Fibroblast of mammary gland (primary cell): ENCODE data around the gene POLR3K.
"Not testable (repeated sequence)": the region's sequence is repeated elsewhere in the genome, so short reads cannot be mapped to it uniquely, and the experiment has no call there.

Source experiments
- DNase-seq: peaks from one replicate; pipeline ENCODE4 v3.0.0-alpha.2; 2010; ENCODE audit warnings: low read depth
- H3K4me3 ChIP-seq: 2 replicates; pipeline ENCODE4 v1.5.1; 2011; ENCODE audit warnings: low read depth, mild to moderate bottlenecking, low read length, moderate library complexity; ENCODE audit not compliant: control insufficient read depth
- TF ChIP-seq, protein P1 (sequence below): conservative IDR thresholded peaks from 2 replicates; pipeline ENCODE4 v1.5.1; 2011; ENCODE audit warnings: low read depth, low read length, inconsistent platforms; ENCODE audit not compliant: control insufficient read depth, insufficient read depth

Gene POLR3K

DNA sequence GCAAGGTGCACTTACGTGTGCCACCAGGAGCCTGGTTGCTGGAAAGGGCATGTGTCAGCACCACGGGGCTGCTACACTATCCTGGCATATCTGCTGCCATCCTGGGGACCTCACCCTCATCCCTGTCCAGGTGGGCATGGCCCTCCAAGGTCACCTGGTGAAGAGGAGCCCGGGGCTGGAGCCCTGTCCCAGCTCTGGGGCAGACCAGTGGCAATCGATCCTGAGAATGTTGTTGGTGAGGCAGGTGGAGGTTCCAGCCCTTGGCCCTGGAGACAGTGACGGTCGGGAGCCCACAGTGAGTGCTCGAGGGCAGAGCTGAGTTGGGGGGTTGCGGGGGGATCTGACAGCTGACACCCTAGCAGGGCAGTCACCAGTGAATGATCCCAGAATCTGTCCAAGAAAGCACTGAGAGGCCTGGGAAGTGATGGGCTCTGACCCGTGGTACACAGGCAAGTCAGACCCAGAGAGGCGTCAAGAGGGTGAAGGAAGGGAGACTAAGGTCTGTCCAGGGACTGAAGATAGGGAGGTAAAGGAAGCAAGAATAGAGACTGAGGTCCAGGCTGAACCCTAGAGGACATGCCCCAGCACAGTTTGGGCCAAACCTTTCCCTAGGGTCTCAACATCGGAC lies 17.6 kb downstream of the POLR3K start:
- TF ChIP-seq, protein P1, sequence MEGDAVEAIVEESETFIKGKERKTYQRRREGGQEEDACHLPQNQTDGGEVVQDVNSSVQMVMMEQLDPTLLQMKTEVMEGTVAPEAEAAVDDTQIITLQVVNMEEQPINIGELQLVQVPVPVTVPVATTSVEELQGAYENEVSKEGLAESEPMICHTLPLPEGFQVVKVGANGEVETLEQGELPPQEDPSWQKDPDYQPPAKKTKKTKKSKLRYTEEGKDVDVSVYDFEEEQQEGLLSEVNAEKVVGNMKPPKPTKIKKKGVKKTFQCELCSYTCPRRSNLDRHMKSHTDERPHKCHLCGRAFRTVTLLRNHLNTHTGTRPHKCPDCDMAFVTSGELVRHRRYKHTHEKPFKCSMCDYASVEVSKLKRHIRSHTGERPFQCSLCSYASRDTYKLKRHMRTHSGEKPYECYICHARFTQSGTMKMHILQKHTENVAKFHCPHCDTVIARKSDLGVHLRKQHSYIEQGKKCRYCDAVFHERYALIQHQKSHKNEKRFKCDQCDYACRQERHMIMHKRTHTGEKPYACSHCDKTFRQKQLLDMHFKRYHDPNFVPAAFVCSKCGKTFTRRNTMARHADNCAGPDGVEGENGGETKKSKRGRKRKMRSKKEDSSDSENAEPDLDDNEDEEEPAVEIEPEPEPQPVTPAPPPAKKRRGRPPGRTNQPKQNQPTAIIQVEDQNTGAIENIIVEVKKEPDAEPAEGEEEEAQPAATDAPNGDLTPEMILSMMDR, result no peak
- no peak for DNase-seq
- H3K4me3 ChIP-seq, result no peak overlapping the region

DNA sequence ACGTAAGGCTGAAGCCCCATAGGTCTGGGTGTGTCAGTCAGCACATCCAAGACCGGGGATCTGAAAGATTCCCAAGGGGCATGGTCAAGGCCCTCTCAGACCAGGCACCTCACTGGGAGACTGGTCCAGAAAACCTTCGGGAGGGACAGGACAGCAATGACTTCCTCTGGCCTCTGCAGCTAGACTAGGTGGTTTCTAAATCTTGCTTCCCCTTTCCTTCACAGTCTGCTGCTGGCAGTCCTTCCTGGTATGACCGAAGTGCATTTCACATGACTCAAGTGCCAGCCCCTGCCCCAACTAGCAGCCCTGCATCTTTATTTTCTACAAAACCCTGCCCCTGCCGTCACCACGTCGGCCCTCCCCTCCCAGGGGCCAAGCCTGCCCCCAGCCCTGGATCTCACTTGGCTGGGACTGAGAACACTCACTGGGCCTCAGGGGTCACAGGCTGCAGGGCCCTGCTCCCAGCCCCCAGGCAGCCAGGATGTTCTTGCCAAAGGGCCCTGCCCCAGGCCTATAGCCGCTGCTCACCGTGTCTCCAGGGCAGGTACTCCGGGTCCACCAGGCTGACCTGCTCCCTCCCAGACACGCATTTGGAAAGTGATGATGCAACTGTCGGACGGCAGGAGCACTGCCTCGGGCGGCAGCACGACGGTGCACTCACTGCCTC lies 18.3 kb downstream of the POLR3K start:
- no peak for DNase-seq
- no peak overlapping the region for H3K4me3 ChIP-seq
- TF ChIP-seq, protein P1, result no peak

DNA sequence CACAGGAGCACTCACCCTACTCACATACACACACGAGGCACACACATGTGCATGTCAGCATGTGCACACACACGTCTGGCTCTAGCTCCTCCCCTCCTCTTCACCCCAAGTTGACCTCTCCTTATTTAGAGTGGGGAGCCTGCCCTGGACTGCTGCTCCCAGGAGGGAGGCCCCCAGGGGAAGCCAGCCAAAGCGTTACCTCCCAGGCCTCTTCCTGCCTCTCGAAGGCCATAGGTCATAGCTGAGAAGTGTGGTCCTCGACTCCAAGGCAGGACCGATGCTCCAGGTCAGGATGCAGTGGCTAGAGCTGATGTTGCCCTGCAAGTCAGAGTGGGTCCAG lies 18.8 kb downstream of the POLR3K start:
- DNase-seq, result no peak
- no peak overlapping the region for H3K4me3 ChIP-seq
- TF ChIP-seq, protein P1, result no peak

DNA sequence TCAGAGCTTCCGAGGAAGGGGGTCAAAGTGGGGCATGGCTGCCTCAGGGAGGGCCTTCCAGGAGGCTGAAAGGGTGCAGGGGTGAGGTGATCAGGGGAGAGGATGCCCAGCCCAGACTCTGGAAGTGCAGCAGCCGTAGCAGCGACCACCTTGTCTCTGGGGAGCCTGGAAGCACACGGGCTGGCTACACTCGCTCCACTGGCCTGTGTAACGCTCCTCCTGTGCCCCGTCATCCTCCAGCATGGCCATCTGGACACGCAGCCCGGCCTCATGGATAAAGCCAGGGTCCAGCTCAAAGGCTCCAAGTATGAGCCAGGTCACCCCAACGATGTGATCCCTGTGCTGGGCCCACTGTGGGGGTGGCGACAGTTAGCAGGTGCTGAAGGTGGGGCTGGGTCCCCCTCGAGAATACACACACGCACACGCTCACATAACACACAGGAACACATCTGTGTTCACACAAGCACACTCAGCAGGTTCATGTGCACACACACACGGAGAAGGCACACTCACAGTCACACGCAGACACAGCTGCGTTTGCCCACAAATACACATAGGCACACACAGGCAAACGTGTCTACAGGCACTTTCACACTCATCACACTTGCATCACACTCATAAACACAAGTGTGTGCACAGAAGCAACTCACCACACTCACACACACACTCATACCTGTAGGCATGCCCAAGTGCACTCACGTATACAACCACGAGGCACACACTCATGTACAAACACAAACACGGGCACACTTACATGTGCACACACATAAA lies 19.3 kb downstream of the POLR3K start:
- H3K4me3 ChIP-seq, result no peak overlapping the region
- TF ChIP-seq, protein P1, result no peak
- no peak for DNase-seq

DNA sequence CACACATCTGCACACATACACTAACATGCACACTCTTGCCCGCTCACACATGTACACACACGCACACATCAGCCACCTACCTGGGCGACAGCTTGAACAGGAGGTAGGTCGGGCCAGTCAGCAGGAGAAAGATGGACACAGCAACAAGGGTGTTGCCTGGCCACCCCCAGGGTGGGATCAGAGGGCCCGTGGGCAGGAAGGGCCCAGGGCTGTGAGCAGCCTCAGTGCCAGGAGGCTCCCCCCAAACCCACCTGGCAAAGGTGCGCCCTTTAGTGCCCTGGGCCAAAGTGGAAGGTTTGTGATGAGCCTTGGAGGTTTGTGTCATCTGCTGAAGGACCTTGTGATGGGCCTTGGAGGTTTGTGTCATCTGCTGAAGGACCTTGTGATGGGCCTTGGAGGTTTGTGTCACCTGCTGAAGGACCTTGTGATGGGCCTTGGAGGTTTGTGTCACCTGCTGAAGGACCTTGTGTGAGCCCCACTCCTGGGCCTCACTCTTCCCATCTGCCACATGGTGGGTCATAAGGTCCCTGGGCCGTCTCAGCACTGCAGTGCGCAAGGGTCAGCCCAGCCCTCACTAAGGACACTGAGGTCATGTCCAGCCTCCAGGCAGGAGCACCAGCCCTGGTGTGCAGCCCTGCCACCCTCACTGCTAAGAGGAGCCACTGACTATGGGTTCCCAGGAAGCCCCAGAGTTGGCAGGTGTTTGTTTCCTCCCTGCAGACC lies 20.1 kb downstream of the POLR3K start:
- H3K4me3 ChIP-seq, DNase-seq: not testable (repeated sequence)

DNA sequence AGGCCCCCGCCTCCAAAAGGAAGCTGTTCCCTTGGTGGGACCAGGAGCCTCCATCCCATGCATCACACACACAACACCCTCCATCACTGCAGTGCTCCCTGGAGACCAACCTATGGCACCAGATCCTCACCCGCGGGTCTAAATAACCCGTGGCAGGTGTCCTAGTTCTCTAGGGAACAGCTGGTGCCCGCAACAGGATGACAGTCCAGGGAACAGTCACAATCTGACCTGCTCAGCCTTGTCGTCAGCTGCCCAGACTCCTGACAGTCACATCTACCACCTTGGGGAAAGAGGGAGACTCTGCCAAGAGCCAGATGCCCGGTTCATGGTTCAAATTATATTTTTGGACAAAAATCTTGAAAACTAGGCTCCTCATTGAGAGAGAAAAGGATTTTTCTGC lies 22.8 kb downstream of the POLR3K start:
- DNase-seq, H3K4me3 ChIP-seq: not testable (repeated sequence)

DNA sequence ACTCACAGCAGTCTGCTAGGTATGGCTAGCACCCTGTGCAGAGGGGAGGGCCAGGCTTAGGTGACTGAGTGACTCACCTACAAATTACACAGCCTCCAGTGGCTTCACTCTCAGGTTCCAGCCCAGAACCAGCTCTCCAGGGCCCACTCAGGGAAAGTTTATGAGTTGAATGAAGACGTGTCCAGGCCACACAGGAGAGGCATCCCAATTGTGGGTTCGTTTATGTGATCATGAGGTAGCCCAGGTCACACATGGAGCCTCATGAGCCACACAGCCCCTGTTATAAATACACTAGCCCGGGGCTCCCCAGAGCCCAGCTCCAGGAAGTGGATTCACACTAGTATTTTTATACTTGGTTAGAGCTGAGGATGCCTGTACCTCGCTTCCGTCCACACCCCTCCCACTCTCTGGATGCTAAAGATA lies 27.5 kb downstream of the POLR3K start:
- not testable (repeated sequence) for DNase-seq, H3K4me3 ChIP-seq

DNA sequence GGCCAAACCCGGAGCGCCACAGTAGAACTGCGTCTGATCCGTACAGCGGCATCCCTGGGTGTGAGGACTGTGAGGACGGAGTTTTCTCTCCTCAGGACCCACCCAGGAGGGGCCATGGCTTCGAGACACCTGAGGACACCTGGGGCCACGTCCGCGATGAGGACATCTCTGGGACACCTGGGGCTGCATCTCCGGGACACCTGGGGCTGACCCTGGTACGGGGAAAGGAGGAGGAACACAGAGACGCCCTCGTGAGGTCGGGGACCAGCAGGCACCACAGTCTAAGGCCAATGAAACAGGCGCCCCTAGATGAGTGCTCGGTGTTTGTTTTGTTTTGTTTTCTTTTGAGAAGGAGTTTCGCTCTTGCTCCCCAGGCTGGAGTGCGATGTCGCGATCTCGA lies 29.3 kb downstream of the POLR3K start:
- DNase-seq, H3K4me3 ChIP-seq: not testable (repeated sequence)

DNA sequence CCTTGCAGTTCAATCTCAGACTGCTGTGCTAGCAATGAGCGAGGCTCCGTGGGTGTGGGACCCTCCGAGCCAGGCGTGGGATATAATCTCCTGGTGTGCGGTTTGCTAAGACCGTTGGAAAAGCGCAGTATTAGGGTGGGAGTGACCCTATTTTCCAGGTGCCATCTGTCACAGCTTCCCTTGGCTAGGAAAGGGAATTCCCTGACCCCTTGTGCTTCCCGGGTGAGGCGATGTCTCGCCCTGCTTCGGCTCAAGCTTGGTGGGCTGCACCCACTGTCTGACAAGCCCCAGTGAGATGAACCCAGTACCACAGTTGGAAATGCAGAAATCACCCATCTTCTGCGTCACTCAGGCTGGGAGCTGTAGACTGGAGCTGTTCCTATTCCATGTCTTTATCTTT lies 32.5 kb downstream of the POLR3K start:
- DNase-seq, H3K4me3 ChIP-seq: not testable (repeated sequence)

DNA sequence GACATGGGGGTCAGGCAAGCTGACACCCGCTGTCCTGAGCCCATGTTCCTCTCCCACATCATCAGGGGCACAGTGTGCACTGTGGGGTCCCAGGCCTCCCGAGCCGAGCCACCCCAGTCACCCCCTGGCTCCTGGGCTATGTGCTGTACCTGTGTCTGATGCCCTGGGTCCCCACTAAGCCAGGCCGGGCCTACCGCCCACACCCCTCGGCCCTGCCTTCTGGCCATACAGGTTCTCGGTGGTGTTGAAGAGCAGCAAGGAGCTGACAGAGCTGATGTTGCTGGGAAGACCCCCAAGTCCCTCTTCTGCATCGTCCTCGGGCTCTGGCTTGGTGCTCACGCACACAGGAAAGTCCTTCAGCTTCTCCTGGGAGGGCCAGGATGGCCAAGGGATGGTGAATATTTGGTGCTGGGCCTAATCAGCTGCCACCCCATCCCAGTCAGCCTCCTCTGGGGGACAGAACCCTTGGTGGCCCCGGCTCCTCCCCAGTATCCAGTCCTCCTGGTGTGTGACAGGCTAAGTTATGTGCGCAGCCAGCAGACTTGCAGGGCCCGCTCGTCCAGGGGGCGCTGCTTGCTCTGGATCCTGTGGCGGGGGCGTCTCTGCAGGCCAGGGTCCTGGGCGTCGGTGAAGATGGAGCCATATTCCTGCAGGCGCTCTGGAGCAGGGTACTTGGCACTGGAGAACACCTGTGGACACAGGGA lies 36.2 kb downstream of the POLR3K start:
- not testable (repeated sequence) for DNase-seq, H3K4me3 ChIP-seq
